ENCODE results near the gene CFAP46. TPM values are rescaled to one million over a fixed set of nuclear protein-coding genes. Genes with fewer than 3 reads are reported as not detected.

The CFAP46 gene
- total RNA-seq, 1 experiment from 2014 or later: 3.3 TPM

DNA sequence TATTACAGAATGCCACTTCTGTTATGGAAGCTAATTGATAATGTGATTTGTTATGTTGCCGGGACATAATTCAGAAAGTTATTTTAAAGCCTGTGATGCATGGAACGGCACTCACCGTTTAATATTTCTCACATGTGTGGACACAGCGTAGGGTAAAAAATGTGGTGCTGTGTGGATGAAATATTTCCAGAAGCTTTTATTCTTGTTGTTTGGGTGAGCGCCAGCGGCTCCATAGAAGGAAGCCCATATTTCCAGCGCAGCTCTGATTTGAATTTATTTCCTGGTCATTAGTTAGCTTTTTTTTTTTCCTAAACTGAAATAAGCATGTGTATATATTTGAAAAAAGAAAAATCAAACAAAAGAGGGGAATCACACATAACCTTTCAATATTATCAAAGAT is 136.3 kb downstream of the CFAP46 start:
- ChIA-PET POLR2A (no interaction called here), CTCF (no interaction called here)
- H3K27ac Mint-ChIP-seq: no peak overlapping the region
- 0 out of 2 replicates have a peak, but pooled peaks cover 4% of the 10 kb centered on the region for H3K9me3 Mint-ChIP-seq
- no peaks in the 10 kb centered on the region for H3K27me3 Mint-ChIP-seq (ENCODE audit: low read depth)
- 0 out of 2 replicates have a peak, but pooled peaks cover 4% of the 10 kb centered on the region for H3K36me3 Mint-ChIP-seq
- DNase-seq (ENCODE audit: low spot score) (no peak), ATAC-seq (no peak)
- no peak overlapping the region for H3K4me3 Mint-ChIP-seq
- H3K4me1 Mint-ChIP-seq: no peaks in the 10 kb centered on the region
- TF ChIP-seq TCF7 (CRISPR knock-in tag; IDR thresholded peaks at IDR 0.05; ENCODE audit: low read depth) (no peak), NFYB (CRISPR knock-in tag; conservative IDR thresholded peaks at IDR 0.05; ENCODE audit: low read depth) (no peak), CREM (CRISPR knock-in tag; IDR thresholded peaks at IDR 0.05) (no peak), ESRRA (CRISPR knock-in tag; IDR thresholded peaks at IDR 0.05; ENCODE audit: borderline replicate concordance) (no peak), MYBL2 (CRISPR knock-in tag; IDR thresholded peaks at IDR 0.05) (no peak), ZNF138 (CRISPR knock-in tag; conservative IDR thresholded peaks at IDR 0.05) (no peak), ZNF317 (CRISPR knock-in tag; IDR thresholded peaks at IDR 0.05; ENCODE audit: borderline replicate concordance, low read depth) (no peak)
- TF ChIP-seq, protein P1, sequence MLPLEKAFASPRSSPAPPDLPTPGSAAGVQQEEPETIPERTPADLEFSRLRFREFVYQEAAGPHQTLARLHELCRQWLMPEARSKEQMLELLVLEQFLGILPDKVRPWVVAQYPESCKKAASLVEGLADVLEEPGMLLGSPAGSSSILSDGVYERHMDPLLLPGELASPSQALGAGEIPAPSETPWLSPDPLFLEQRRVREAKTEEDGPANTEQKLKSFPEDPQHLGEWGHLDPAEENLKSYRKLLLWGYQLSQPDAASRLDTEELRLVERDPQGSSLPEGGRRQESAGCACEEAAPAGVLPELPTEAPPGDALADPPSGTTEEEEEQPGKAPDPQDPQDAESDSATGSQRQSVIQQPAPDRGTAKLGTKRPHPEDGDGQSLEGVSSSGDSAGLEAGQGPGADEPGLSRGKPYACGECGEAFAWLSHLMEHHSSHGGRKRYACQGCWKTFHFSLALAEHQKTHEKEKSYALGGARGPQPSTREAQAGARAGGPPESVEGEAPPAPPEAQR (CRISPR knock-in tag; IDR thresholded peaks at IDR 0.05): no peak
- TF ChIP-seq, protein P2, sequence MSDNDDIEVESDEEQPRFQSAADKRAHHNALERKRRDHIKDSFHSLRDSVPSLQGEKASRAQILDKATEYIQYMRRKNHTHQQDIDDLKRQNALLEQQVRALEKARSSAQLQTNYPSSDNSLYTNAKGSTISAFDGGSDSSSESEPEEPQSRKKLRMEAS (CRISPR knock-in tag; IDR thresholded peaks at IDR 0.05): no peak
- TF ChIP-seq, protein P3, sequence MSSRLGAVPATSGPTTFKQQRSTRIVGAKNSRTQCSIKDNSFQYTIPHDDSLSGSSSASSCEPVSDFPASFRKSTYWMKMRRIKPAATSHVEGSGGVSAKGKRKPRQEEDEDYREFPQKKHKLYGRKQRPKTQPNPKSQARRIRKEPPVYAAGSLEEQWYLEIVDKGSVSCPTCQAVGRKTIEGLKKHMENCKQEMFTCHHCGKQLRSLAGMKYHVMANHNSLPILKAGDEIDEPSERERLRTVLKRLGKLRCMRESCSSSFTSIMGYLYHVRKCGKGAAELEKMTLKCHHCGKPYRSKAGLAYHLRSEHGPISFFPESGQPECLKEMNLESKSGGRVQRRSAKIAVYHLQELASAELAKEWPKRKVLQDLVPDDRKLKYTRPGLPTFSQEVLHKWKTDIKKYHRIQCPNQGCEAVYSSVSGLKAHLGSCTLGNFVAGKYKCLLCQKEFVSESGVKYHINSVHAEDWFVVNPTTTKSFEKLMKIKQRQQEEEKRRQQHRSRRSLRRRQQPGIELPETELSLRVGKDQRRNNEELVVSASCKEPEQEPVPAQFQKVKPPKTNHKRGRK (CRISPR knock-in tag; IDR thresholded peaks at IDR 0.05; ENCODE audit: borderline replicate concordance): no peak

DNA sequence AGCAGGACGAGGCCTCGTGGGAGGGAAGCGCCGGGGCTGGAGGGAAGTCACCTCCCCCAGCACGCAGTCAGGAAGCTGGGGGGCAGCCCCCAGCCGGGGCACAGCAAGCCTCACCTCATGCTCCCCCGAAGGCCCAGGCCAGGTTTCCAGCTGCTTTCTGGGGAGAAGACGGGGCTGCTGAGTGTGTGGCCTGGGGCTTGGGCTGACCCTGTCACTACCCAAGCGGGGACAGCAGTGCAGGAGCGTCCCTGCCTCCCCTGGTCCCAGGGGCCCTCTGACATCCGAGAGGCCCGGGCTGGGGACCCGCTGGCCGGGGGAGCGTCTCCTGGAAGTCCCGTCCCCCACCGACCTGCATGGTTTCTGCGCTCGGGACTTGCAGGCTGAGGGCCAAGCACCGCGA is 136.8 kb downstream of the CFAP46 start:
- Mint-ChIP-seq H3K27me3 (ENCODE audit: low read depth) (no peaks in the 10 kb centered on the region), H3K27ac (no peak overlapping the region), H3K4me1 (no peaks in the 10 kb centered on the region), H3K4me3 (no peak overlapping the region), H3K9me3 (0 out of 2 replicates have a peak, but pooled peaks cover 4% of the 10 kb centered on the region), H3K36me3 (0 out of 2 replicates have a peak, but pooled peaks cover 4% of the 10 kb centered on the region)
- no peak for DNase-seq (ENCODE audit: low spot score)
- no peak for ATAC-seq
- ChIA-PET POLR2A (no interaction called here), CTCF (interaction anchor here (0.8 kb wide), 1 partner anchor 13 kb away, joined by 3 read pairs; no protein-coding TSS in a partner anchor)
- no peak for TF ChIP-seq ZNF121 (CRISPR knock-in tag; IDR thresholded peaks at IDR 0.05)

DNA sequence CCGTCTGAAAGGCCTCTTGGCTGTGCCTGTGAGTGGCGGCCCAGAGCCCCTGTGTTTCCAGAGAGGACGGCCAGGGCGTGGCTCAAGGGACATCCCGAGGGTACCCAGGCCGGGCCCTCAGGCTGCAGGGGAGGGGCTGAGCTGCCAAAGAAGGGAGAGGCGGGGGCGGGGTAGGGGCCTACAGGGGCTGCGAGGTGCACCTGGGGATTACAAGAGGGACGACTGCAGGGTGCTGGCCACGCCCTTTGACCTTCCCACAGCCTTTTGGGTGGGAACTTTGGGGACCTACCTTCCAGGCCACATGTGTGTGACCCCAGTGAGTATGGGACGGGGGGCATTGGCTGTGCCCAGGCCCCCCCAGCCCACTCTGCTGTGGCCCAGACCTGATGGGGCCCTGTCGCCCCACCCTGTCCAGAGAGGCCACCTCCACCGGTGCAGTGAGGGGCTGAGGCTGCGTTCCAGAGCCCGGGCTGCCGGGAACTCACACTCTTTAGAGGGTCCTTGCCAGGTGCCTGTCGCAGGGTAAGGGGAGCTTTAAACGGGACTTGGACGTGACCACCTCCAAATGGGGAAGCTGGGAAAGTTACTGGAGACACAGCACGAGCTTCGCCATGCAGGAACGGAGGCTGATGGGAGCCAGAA is 137.5 kb downstream of the CFAP46 start:
- H3K4me1 Mint-ChIP-seq: no peaks in the 10 kb centered on the region
- TF ChIP-seq IRF2 (CRISPR knock-in tag; IDR thresholded peaks at IDR 0.05; ENCODE audit: borderline replicate concordance, low read depth): no peak
- POLR2A ChIA-PET: no interaction called here
- H3K36me3 Mint-ChIP-seq: 0 out of 2 replicates have a peak, but pooled peaks cover 4% of the 10 kb centered on the region
- DNase-seq (ENCODE audit: low spot score) (no peak), ATAC-seq (no peak)
- CTCF ChIA-PET: interaction anchor here (0.8 kb wide), 1 partner anchor 12 kb away, joined by 3 read pairs; no protein-coding TSS in a partner anchor
- H3K9me3 Mint-ChIP-seq: 0 out of 2 replicates have a peak, but pooled peaks cover 4% of the 10 kb centered on the region
- no peak overlapping the region for H3K4me3 Mint-ChIP-seq
- H3K27me3 Mint-ChIP-seq (ENCODE audit: low read depth): no peaks in the 10 kb centered on the region
- H3K27ac Mint-ChIP-seq: no peak overlapping the region

DNA sequence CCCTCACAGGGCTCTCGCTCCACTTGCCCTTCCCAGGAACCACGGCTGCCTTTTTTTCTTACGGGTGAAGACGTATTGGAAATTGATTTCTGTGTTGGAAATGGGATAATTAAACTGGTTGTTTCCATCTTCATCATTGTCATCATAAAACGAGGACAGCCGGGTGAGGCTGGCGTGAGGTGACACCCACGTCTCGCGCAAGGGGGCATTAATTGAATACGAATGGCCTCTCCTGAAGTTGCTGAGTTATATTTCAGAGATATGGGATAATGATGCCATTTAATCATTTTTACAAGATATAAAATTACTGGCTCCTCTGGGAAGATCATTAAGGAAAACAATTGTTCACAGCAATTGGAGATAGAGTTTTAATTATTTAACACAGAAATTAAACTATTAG is 138.1 kb downstream of the CFAP46 start:
- H3K4me1 Mint-ChIP-seq: no peaks in the 10 kb centered on the region
- ChIA-PET POLR2A (no interaction called here), CTCF (interaction anchor here (2.0 kb wide), 1 partner anchor 150 kb away, joined by 16 read pairs; no protein-coding TSS in a partner anchor)
- no peaks in the 10 kb centered on the region for H3K27me3 Mint-ChIP-seq (ENCODE audit: low read depth)
- H3K4me3 Mint-ChIP-seq: no peak overlapping the region
- DNase-seq (ENCODE audit: low spot score) (no peak), ATAC-seq (no peak)
- H3K27ac Mint-ChIP-seq: no peak overlapping the region
- H3K9me3 Mint-ChIP-seq: 0 out of 2 replicates have a peak, but pooled peaks cover 4% of the 10 kb centered on the region
- TF ChIP-seq ZNF416 (CRISPR knock-in tag; IDR thresholded peaks at IDR 0.05) (no peak), PRRX2 (CRISPR knock-in tag; IDR thresholded peaks at IDR 0.05) (no peak), NFE2L1 (CRISPR knock-in tag; IDR thresholded peaks at IDR 0.05) (no peak)
- TF ChIP-seq, protein P4, sequence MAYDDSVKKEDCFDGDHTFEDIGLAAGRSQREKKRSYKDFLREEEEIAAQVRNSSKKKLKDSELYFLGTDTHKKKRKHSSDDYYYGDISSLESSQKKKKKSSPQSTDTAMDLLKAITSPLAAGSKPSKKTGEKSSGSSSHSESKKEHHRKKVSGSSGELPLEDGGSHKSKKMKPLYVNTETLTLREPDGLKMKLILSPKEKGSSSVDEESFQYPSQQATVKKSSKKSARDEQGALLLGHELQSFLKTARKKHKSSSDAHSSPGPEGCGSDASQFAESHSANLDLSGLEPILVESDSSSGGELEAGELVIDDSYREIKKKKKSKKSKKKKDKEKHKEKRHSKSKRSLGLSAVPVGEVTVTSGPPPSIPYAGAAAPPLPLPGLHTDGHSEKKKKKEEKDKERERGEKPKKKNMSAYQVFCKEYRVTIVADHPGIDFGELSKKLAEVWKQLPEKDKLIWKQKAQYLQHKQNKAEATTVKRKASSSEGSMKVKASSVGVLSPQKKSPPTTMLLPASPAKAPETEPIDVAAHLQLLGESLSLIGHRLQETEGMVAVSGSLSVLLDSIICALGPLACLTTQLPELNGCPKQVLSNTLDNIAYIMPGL (CRISPR knock-in tag; IDR thresholded peaks at IDR 0.05): no peak
- H3K36me3 Mint-ChIP-seq: 0 out of 2 replicates have a peak, but pooled peaks cover 4% of the 10 kb centered on the region
